Right lobe of liver (tissue), 4 donors: ENCODE data around the gene PGLYRP2.

Source experiments
- CTCF ChIP-seq, 4 donors: fragments of 200-600 bp in 3 of 4; fragments of 450-650 bp in 1 of 4; IDR thresholded peaks; one replicate each; pipeline versions ENCODE4 v1.5.1 to v1.8.0; 2016 to 2022; ENCODE audit warnings: antibody characterized with exemption in 4 of 4, mild to moderate bottlenecking in 2 of 4
- POLR2A ChIP-seq: fragments of 450-650 bp; IDR thresholded peaks from one replicate; pipeline ENCODE4 v1.6.1; 2017; ENCODE audit warnings: antibody characterized with exemption, mild to moderate bottlenecking
- donor health status: DM: no; HTN: no; CAD: no.
- donor health status: DM: no; HTN: no; CAD: no.
- donor health status: DM: no; HTN: yes; CAD: no.

GRCh38 chr19:15457701-15458484 lies 21.4 kb downstream of the PGLYRP2 start:
- TF ChIP-seq CTCF (IDR thresholded peaks at IDR 0.05) (no peak), POLR2A (no peak)
